Common myeloid progenitor, CD34-positive (primary cell): ENCODE data around the gene PPM1L.

Source experiments
- CTCF ChIA-PET: fragments of 350-600 bp; sonication (Branson Sonifier 250); formaldehyde crosslinking; loops from one replicate; lab custom pipeline; 2021; ENCODE audit warnings: antibody characterized with exemption; lab: Charles Lee
- POLR2A ChIA-PET: fragments of 350-600 bp; sonication (Branson Sonifier 250); formaldehyde crosslinking; loops from one replicate; lab custom pipeline; 2021; ENCODE audit warnings: antibody characterized with exemption; lab: Charles Lee
- DNase-seq, 3 donors: peaks; one replicate each; pipeline versions ENCODE4 v3.0.0 to v3.0.0-alpha.2; 2013
- H3K27ac ChIP-seq, 2 experiments: 1 replicate in 1 of 2; 2 replicates in 1 of 2; pipeline ENCODE4 v1.7.0; 2013; ENCODE audit warnings: inconsistent platforms in 2 of 2, low read length in 2 of 2, mild to moderate bottlenecking in 2 of 2, low read depth in 1 of 2, moderate library complexity in 1 of 2; ENCODE audit not compliant: severe bottlenecking in 2 of 2, insufficient read depth in 1 of 2, poor library complexity in 1 of 2
- H3K27me3 ChIP-seq, 5 experiments: replicated peaks in 2 of 5; 1 replicate in 3 of 5; 2 replicates in 2 of 5; pipeline versions ENCODE4 v1.6.1 to v1.7.0; 2013; ENCODE audit warnings: low read length in 4 of 5, mild to moderate bottlenecking in 2 of 5, moderate library complexity in 2 of 5, inconsistent platforms in 1 of 5; ENCODE audit not compliant: insufficient read depth in 5 of 5, control insufficient read depth in 4 of 5
- H3K36me3 ChIP-seq, 4 experiments: 1 replicate in 2 of 4; 2 replicates in 2 of 4; pipeline versions ENCODE4 v1.6.1 to v1.7.0; 2013; ENCODE audit warnings: low read length in 3 of 4, control low read depth in 1 of 4, mild to moderate bottlenecking in 1 of 4; ENCODE audit not compliant: control insufficient read depth in 4 of 4, insufficient read depth in 4 of 4
- H3K4me1 ChIP-seq, 4 experiments: 1 replicate in 3 of 4; 2 replicates in 1 of 4; pipeline versions ENCODE4 v1.6.1 to v1.7.1; 2013; ENCODE audit warnings: low read length in 3 of 4, mild to moderate bottlenecking in 3 of 4, control low read depth in 1 of 4, inconsistent platforms in 1 of 4, moderate library complexity in 1 of 4; ENCODE audit not compliant: control insufficient read depth in 4 of 4, insufficient read depth in 4 of 4; ENCODE audit errors: control extremely low read depth in 1 of 4
- H3K4me3 ChIP-seq, 7 experiments: 1 replicate in 4 of 7; 2 replicates in 3 of 7; pipeline versions ENCODE4 v1.5.1 to v1.7.0; 2013; ENCODE audit warnings: mild to moderate bottlenecking in 7 of 7, low read length in 6 of 7, moderate library complexity in 6 of 7, inconsistent platforms in 2 of 7, low read depth in 2 of 7, control low read depth in 1 of 7; ENCODE audit not compliant: insufficient read depth in 4 of 7, control insufficient read depth in 1 of 7; ENCODE audit errors: extremely low read depth in 1 of 7
- H3K9me3 ChIP-seq, 5 experiments: 1 replicate in 4 of 5; 2 replicates in 1 of 5; pipeline versions ENCODE4 v1.6.1 to v1.7.1; 2013; ENCODE audit warnings: low read length in 4 of 5, mild to moderate bottlenecking in 2 of 5, inconsistent platforms in 1 of 5, low read depth in 1 of 5, moderate library complexity in 1 of 5; ENCODE audit not compliant: control insufficient read depth in 4 of 5, insufficient read depth in 2 of 5; ENCODE audit errors: control extremely low read depth in 1 of 5
- WGBS: methylation state at CpG from one replicate; pipeline ENCODE4 v1.1.5; 2013; ENCODE audit not compliant: insufficient coverage; 5-methylcytosine and 5-hydroxymethylcytosine counted together

The PPM1L gene

DNA sequence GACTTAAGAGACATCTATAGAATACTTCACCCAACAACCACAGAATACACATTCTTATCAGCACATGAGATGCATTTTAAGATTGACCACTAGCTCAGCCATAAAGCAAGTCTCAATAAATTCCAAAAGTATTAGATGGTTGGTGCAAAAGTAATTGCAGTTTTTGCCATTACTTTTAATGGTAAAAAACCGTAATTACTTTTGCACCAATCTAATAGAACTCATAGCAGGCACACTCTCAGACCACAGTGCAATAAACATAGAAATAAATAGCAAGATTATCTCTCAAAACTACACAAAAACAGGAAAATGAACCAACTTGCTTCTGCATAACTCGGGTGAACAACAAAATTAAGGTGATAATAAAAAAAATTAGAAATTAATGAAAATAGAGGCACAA lies 33.7 kb upstream of the PPM1L start:
- no peaks in the 10 kb centered on the region for H3K4me1 ChIP-seq
- CTCF ChIA-PET, result interaction anchor here (0.5 kb wide), 1 partner anchor 27 kb away, joined by 3 read pairs; no protein-coding TSS in a partner anchor
- POLR2A ChIA-PET, result no interaction called here
- H3K27me3 ChIP-seq, result no peaks in the 10 kb centered on the region
- no peak for DNase-seq
- H3K27ac ChIP-seq, result no peak overlapping the region
- peaks cover 0 to 2% (median 0%) of the 10 kb centered on the region in 5 experiments for H3K9me3 ChIP-seq
- H3K36me3 ChIP-seq, result no peaks in the 10 kb centered on the region
- H3K4me3 ChIP-seq, result no peak overlapping the region
- no CpG with 5 or more reads among the region's 2 CpGs for WGBS

GRCh38 chr3:160725338-160725737 lies 30.7 kb upstream of the PPM1L start:
- DNase-seq, result no peak
- Histone ChIP-seq H3K4me1 (no peaks in the 10 kb centered on the region), H3K27ac (no peak overlapping the region), H3K36me3 (no peaks in the 10 kb centered on the region), H3K4me3 (no peak overlapping the region), H3K9me3 (peaks cover 0 to 2% (median 0%) of the 10 kb centered on the region in 5 experiments), H3K27me3 (no peaks in the 10 kb centered on the region)
- no CpG with 5 or more reads among the region's 2 CpGs for WGBS
- POLR2A ChIA-PET, result no interaction called here
- CTCF ChIA-PET, result no interaction called here

GRCh38 chr3:160735826-160736225 lies 20.2 kb upstream of the PPM1L start:
- Histone ChIP-seq H3K4me3 (no peak overlapping the region), H3K27me3 (no peaks in the 10 kb centered on the region), H3K4me1 (peaks cover 0 to 4% (median 0%) of the 10 kb centered on the region in 4 experiments), H3K9me3 (peaks cover 0 to 4% (median 2%) of the 10 kb centered on the region in 5 experiments), H3K27ac (no peak overlapping the region), H3K36me3 (no peaks in the 10 kb centered on the region)
- ChIA-PET CTCF (interaction anchor here (0.6 kb wide), 1 partner anchor 24 kb away, joined by 3 read pairs; no protein-coding TSS in a partner anchor), POLR2A (no interaction called here)
- DNase-seq, result no peak
- 100% methylated on average over 1 of the region's 1 CpG for WGBS

GRCh38 chr3:160738048-160738447 lies 18.0 kb upstream of the PPM1L start:
- POLR2A ChIA-PET, result no interaction called here
- DNase-seq, result peak; percentile 4 to 62 (median 46)
- Histone ChIP-seq H3K4me3 (no peak overlapping the region), H3K27ac (no peak overlapping the region), H3K9me3 (no peaks in the 10 kb centered on the region), H3K4me1 (peaks cover 0 to 4% (median 0%) of the 10 kb centered on the region in 4 experiments), H3K27me3 (no peaks in the 10 kb centered on the region), H3K36me3 (no peaks in the 10 kb centered on the region)
- CTCF ChIA-PET, result interaction anchor here (1.1 kb wide), 1 partner anchor 33 kb away, joined by 3 read pairs; no protein-coding TSS in a partner anchor
- 31% methylated on average over 2 of the region's 2 CpGs for WGBS

GRCh38 chr3:160739079-160739478 lies 17.0 kb upstream of the PPM1L start:
- DNase-seq, result no peak
- POLR2A ChIA-PET, result no interaction called here
- WGBS, result 100% methylated on average over 1 of the region's 1 CpG

GRCh38 chr3:160746976-160747375 lies 9.1 kb upstream of the PPM1L start:
- H3K9me3 ChIP-seq, result no peaks in the 10 kb centered on the region
- H3K36me3 ChIP-seq, result no peaks in the 10 kb centered on the region
- H3K4me1 ChIP-seq, result peaks cover 0 to 15% (median 2%) of the 10 kb centered on the region in 4 experiments
- H3K27me3 ChIP-seq, result peaks cover 0 to 2% (median 0%) of the 10 kb centered on the region in 5 experiments
- peak overlapping the region in 2 of 7 experiments; percentile 50 to 53 for H3K4me3 ChIP-seq
- ChIA-PET POLR2A (no interaction called here), CTCF (no interaction called here)
- no CpG with 5 or more reads among the region's 2 CpGs for WGBS
- peak overlapping the region in 1 of 2 experiments; percentile 27 for H3K27ac ChIP-seq
- DNase-seq, result peak; percentile 0 to 56 (median 23)

More at GRCh38 chr3:160739079-160739478, 17.0 kb upstream of the PPM1L start:
- CTCF ChIA-PET, result no interaction called here
- H3K4me3 ChIP-seq, result no peak overlapping the region
- peaks cover 0 to 4% (median 0%) of the 10 kb centered on the region in 4 experiments for H3K4me1 ChIP-seq
- no peak overlapping the region for H3K27ac ChIP-seq
- H3K9me3 ChIP-seq, result no peaks in the 10 kb centered on the region
- peaks cover 0 to 2% (median 0%) of the 10 kb centered on the region in 5 experiments for H3K27me3 ChIP-seq
- no peaks in the 10 kb centered on the region for H3K36me3 ChIP-seq

- no peaks in the 10 kb centered on the region for H3K36me3 ChIP-seq
- no peaks in the 10 kb centered on the region for H3K9me3 ChIP-seq
- DNase-seq, result peak; percentile 46 to 87 (median 81)
- ChIA-PET POLR2A (no interaction called here), CTCF (no interaction called here)
- H3K4me3 ChIP-seq, result peak overlapping the region in 2 of 7 experiments; percentile 50 to 53
- WGBS, result no CpG with 5 or more reads among the region's 1 CpG
- peak overlapping the region; percentile 27 to 31 for H3K27ac ChIP-seq
- H3K4me1 ChIP-seq, result peaks cover 0 to 15% (median 2%) of the 10 kb centered on the region in 4 experiments
- H3K27me3 ChIP-seq, result peaks cover 0 to 2% (median 0%) of the 10 kb centered on the region in 5 experiments
Measured at GRCh38 chr3:160747422-160747821, 8.6 kb upstream of the PPM1L start.
